Activated CD8-positive, alpha-beta T cell treated with anti-CD3 and anti-CD28 coated beads for 36 hours (primary cell): Measurements from ENCODE around the gene MAGI2. TPM values are rescaled to one million over a fixed set of nuclear protein-coding genes. Genes with fewer than 3 reads are reported as not detected.

ENCODE experiments used
- ATAC-seq: fragments of 200-7000 bp; cut with Tn5 transposase; one replicate; pipeline ENCODE4 v1.10.0; 2021; ENCODE audit warnings: mild to moderate bottlenecking, moderate library complexity
- CTCF ChIA-PET: fragments of 350-600 bp; sonication (Branson Sonifier 250); formaldehyde crosslinking; loops from one replicate; lab custom pipeline; 2021; ENCODE audit warnings: antibody characterized with exemption; lab: Charles Lee
- POLR2A ChIA-PET: fragments of 350-600 bp; sonication (Branson Sonifier 250); formaldehyde crosslinking; loops from one replicate; lab custom pipeline; 2021; ENCODE audit warnings: antibody characterized with exemption; lab: Charles Lee
- DNase-seq: peaks from one replicate; pipeline ENCODE4 v3.0.0-alpha.2; 2020
- H3K27ac Mint-ChIP-seq: one replicate; pipeline ENCODE4 v1.8.0; 2021; ENCODE audit warnings: mild to moderate bottlenecking, mixed read lengths
- H3K27me3 Mint-ChIP-seq: one replicate; pipeline ENCODE4 v1.8.0; 2021; ENCODE audit warnings: mixed read lengths
- H3K36me3 Mint-ChIP-seq: one replicate; pipeline ENCODE4 v1.8.0; 2021; ENCODE audit warnings: low read depth, mixed read lengths
- H3K4me1 Mint-ChIP-seq: one replicate; pipeline ENCODE4 v1.8.0; 2021; ENCODE audit warnings: low read depth, mixed read lengths
- H3K4me3 Mint-ChIP-seq: one replicate; pipeline ENCODE4 v1.8.0; 2021; ENCODE audit warnings: mild to moderate bottlenecking, moderate library complexity, mixed read lengths
- H3K9me3 Mint-ChIP-seq: one replicate; pipeline ENCODE4 v1.8.0; 2021; ENCODE audit warnings: mixed read lengths
- intact Hi-C: fragments of 100-400 bp; cut with micrococcal nuclease; formaldehyde crosslinking; loops from one replicate; pipeline ENCODE4 v1.10.0; 2022
- total RNA-seq, 2 experiments: library from RNA; stranded (reverse); gene quantifications; one replicate each; pipeline ENCODE4 v1.2.3, GENCODE V29; 2021
- TF ChIP-seq, protein P1 (sequence below): fragments of 200-600 bp; IDR thresholded peaks from one replicate; pipeline ENCODE4 v1.8.0; 2022; ENCODE audit warnings: antibody characterized with exemption, mild to moderate bottlenecking

MAGI2 gene
- total RNA-seq, 2 experiments from 2014 or later, result 0.04 to 0.09 TPM

- TF ChIP-seq, protein P1, sequence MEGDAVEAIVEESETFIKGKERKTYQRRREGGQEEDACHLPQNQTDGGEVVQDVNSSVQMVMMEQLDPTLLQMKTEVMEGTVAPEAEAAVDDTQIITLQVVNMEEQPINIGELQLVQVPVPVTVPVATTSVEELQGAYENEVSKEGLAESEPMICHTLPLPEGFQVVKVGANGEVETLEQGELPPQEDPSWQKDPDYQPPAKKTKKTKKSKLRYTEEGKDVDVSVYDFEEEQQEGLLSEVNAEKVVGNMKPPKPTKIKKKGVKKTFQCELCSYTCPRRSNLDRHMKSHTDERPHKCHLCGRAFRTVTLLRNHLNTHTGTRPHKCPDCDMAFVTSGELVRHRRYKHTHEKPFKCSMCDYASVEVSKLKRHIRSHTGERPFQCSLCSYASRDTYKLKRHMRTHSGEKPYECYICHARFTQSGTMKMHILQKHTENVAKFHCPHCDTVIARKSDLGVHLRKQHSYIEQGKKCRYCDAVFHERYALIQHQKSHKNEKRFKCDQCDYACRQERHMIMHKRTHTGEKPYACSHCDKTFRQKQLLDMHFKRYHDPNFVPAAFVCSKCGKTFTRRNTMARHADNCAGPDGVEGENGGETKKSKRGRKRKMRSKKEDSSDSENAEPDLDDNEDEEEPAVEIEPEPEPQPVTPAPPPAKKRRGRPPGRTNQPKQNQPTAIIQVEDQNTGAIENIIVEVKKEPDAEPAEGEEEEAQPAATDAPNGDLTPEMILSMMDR, result no peak
- DNase-seq (no peak), ATAC-seq (no peak)
- ChIA-PET POLR2A (interaction anchor here (0.6 kb wide), 1 partner anchor 207 kb away, joined by 4 read pairs; no protein-coding TSS in a partner anchor), CTCF (interaction anchor here (0.6 kb wide), 1 partner anchor 654 kb away, joined by 3 read pairs; no protein-coding TSS in a partner anchor)
- peaks cover 11% of the 10 kb centered on the region for H3K27me3 Mint-ChIP-seq
- H3K36me3 Mint-ChIP-seq, result no peaks in the 10 kb centered on the region
- intact Hi-C loops, result no loop called here
- H3K4me3 Mint-ChIP-seq, result no peak overlapping the region
- H3K27ac Mint-ChIP-seq, result no peak overlapping the region
- no peaks in the 10 kb centered on the region for H3K9me3 Mint-ChIP-seq
- no peaks in the 10 kb centered on the region for H3K4me1 Mint-ChIP-seq
Measured at GRCh38 chr7:77983973-77984372, 1469.5 kb downstream of the MAGI2 start.

GRCh38 chr7:77982926-77983550, 1470.4 kb downstream of the MAGI2 start:
- intact Hi-C loops, result no loop called here
- H3K4me3 Mint-ChIP-seq, result no peak overlapping the region
- ATAC-seq (peak; percentile 53), DNase-seq (peak; percentile 40)
- H3K9me3 Mint-ChIP-seq, result no peaks in the 10 kb centered on the region
- ChIA-PET CTCF (no interaction called here), POLR2A (interaction anchor here (0.6 kb wide), 1 partner anchor 208 kb away, joined by 4 read pairs; no protein-coding TSS in a partner anchor)
- H3K27ac Mint-ChIP-seq, result no peak overlapping the region
- no peaks in the 10 kb centered on the region for H3K36me3 Mint-ChIP-seq
- H3K4me1 Mint-ChIP-seq, result no peaks in the 10 kb centered on the region
- TF ChIP-seq, protein P1, result no peak
- peaks cover 11% of the 10 kb centered on the region for H3K27me3 Mint-ChIP-seq

GRCh38 chr7:77980087-77980713, 1473.3 kb downstream of the MAGI2 start:
- H3K4me1 Mint-ChIP-seq, result no peaks in the 10 kb centered on the region
- H3K27me3 Mint-ChIP-seq, result peaks cover 11% of the 10 kb centered on the region
- H3K36me3 Mint-ChIP-seq, result no peaks in the 10 kb centered on the region
- H3K9me3 Mint-ChIP-seq, result no peaks in the 10 kb centered on the region
- ATAC-seq, result no peak
- intact Hi-C loops, result no loop called here
- ChIA-PET CTCF (interaction anchor here (1.2 kb wide), 1 partner anchor 15 kb away, joined by 3 read pairs; no protein-coding TSS in a partner anchor), POLR2A (no interaction called here)
- H3K27ac Mint-ChIP-seq, result no peak overlapping the region
- no peak for DNase-seq
- H3K4me3 Mint-ChIP-seq, result no peak overlapping the region
- TF ChIP-seq, protein P1, result no peak

DNA sequence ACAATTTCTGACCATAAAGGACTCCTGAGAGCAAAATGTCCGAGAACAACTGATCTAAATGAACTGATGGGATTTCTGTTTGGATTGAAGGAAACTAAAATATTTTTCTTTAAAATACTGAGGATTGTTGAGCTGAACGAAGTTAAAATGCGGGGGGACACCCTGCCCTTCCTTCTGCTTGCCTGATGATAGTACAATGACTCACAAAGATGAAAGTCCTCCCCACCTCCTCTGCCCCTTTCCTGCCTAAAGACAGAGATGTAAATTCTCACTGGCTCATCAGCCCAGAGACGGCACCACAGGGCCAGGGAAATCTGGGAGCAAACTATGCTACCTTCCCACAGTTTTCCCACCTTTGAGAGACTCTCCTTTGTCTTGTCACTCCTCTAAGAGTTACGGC, 1474.2 kb downstream of the MAGI2 start:
- TF ChIP-seq, protein P1, result no peak
- Mint-ChIP-seq H3K27me3 (peaks cover 11% of the 10 kb centered on the region), H3K4me3 (no peak overlapping the region), H3K4me1 (no peaks in the 10 kb centered on the region), H3K27ac (no peak overlapping the region), H3K36me3 (no peaks in the 10 kb centered on the region), H3K9me3 (no peaks in the 10 kb centered on the region)
- CTCF ChIA-PET, result interaction anchor here (1.2 kb wide), 1 partner anchor 14 kb away, joined by 3 read pairs; no protein-coding TSS in a partner anchor
- intact Hi-C loops, result no loop called here
- DNase-seq (no peak), ATAC-seq (no peak)
- POLR2A ChIA-PET, result interaction anchor here (0.5 kb wide), 1 partner anchor 79 kb away, joined by 3 read pairs; no protein-coding TSS in a partner anchor
